LNCAP (cell line): ENCODE measurements around the gene HEMK1.

ENCODE experiments used
- TF ChIP-seq, protein P1 (sequence below): fragments of 450-650 bp; IDR thresholded peaks from 2 replicates; pipeline ENCODE4 v1.5.1; 2017; ENCODE audit warnings: mild to moderate bottlenecking

Gene HEMK1

DNA sequence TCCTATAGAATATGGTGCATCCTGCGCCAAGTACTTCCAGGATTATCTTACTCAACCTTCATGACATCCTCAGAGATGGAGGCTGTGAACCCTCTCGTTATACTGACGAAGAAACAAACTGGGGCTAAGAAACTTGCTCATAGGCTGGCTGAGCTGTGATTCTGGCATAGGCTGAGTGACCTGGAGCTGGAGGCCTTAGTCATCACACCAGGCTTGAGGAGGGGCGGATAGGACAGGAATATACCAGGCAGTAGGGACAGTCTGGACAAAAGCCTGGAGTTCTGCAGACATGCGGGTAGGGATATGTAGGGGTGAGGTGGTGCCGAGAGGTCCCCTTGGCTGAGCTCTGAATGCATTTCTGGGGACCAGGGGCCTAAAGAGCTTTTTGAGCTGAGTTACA, 18.1 kb downstream of the HEMK1 start:
- TF ChIP-seq, protein P1, sequence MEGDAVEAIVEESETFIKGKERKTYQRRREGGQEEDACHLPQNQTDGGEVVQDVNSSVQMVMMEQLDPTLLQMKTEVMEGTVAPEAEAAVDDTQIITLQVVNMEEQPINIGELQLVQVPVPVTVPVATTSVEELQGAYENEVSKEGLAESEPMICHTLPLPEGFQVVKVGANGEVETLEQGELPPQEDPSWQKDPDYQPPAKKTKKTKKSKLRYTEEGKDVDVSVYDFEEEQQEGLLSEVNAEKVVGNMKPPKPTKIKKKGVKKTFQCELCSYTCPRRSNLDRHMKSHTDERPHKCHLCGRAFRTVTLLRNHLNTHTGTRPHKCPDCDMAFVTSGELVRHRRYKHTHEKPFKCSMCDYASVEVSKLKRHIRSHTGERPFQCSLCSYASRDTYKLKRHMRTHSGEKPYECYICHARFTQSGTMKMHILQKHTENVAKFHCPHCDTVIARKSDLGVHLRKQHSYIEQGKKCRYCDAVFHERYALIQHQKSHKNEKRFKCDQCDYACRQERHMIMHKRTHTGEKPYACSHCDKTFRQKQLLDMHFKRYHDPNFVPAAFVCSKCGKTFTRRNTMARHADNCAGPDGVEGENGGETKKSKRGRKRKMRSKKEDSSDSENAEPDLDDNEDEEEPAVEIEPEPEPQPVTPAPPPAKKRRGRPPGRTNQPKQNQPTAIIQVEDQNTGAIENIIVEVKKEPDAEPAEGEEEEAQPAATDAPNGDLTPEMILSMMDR, result no peak

DNA sequence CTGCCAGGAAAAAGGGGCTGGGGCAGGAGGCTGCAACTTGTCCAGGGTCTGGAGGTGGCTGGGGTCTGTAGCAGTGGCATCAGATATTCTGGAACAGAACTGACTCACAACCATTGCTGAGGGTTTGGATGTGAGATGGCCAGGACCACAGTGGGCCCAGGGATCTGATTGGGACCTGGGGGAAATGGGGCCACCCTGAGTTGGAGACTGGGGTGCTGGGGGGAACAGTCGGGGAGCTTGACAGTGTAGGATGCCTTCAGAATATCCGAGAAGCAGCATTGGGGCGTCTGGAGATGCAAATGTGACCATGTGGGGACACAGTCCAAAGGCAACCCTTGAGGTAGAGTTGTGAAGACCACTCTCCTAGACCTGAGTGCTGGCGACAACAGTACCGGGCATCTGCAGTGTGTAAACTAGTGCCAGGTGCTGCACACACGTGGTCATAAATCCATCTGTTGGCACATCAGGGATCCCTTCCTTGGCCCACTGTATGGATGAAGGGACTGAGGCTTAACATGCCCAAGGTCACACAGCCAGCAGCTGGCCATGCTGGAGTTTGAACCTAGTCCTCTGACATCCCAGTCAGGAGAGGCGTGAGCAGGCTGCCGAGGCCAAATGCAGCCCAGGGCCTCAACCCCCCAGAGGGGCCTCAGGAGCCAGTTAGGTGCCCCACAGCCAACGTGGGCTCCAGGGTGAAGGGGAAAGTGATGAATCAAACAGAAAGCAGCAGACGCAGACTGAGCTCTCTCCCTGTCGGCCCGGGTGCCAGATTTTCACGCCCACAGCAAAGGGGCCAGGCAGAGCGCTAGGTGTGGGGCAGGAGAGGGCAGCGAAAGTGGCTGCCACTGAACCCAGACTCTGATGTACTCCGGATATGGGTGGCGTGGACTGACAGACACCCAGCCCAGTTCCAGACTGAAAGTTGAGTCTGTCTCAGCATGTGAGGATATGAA, 18.8 kb downstream of the HEMK1 start:
- TF ChIP-seq, protein P1, result no peak

DNA sequence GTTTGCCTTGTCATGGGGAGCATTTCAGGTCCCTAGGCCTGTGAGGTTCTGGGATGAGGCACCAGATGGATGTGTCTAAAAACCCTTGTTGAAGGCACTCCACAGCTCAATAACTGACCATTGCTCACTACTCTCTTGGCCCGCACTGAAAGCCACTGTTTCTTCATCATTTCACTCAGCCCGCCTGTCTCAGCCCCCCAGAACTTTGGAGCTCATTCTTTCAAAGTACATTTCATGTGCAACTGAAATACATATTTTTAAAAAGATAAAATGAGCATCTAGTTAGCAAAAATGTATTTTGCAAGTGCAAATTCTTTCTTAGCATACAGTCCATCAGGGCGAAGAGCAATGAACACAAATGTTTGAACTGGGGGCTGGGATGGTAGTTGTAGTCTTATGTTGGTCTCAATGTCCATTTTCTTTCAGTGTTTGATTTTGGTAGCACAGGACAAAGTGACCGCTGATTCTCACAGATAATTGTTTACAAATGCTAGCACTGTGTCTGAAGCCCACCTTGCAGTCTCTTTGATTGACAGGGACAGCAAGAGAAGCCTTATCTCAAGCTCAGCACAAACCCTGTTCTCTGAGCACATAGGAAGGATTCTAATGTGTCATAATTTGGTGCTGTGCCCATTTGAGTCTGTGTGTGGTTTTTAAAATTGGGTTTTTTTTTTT, 19.6 kb downstream of the HEMK1 start:
- TF ChIP-seq, protein P1, result no peak

- TF ChIP-seq, protein P1, result no peak
These were observed 21.9 kb downstream of the HEMK1 start for GRCh38 chr3:50591196-50591741.

DNA sequence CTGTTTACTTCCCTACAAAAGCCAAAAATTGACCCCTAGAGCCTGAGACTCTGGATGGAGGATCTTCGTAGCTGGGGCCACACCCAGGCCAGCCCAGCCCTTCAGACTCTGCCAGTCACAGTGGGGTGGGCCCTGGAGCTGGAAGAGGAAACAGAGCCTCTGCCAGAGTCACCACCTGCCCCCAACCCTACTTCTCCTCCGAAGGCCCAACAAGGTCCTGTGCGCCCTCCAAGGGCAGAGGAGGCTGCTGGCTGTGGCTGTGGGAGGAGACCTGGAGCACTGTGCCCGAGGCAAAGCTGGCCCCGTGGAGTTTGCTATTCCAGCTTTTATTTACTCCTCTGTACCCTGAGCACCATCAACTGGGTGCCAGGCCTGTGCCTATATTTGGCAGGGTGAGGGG, 23.2 kb downstream of the HEMK1 start:
- TF ChIP-seq, protein P1, result no peak

DNA sequence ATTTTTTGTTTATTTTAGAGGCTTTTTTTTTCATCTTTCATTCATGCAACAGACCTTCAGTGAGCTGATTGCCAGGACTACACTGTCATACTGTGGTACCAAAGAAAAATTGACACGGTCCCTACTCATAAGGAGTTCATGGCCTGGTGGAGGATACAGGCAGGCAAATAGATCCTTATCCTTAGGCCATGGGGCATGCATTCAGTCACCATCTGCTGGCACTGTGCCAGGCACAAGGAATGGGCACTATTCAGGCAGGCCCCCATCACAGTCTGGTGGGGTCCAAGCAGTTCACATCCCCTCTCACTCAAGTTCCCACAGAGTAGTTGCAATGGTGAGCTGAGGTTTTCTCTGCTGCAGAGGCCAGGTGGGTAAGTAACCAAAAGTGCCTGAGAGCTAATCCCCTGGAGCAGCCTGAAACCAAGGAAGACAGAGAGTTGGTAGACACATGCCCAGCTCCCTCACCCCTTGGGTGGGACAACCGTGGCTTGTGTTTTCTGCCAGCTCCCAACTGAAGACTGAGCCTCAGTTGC, 25.0 kb downstream of the HEMK1 start:
- TF ChIP-seq, protein P1, result no peak

DNA sequence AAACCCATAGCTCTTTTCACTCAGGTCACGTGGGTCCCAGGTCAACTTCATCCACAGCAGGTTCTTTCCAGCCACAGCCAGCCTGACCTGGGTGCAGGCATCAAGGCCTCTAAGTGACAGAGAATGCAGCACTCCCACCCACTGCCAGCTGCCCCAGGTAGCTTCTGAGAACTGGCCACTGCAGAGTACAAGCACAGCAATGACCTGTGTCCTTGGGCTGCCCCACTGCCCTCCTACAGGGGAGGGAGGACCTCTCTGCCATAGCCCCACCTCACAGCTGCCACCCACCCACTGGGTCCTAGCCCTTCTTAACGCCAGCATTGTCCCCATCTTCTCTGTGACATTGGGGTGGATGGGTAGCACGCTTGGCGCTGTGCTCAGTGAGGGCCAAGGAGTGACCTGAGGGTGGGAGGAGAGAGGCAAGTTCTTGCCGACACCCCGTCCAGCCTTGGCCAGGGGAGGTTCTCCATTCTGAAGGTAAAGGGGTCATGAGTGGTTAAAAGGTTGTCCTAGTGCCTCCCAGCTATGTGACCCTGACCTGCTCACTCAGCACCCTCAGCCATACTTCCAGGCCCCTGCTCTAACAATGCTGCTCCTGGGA, 29.9 kb downstream of the HEMK1 start:
- TF ChIP-seq, protein P1, result no peak
